A549 (cell line): ENCODE data around the gene DBF4B.

Source experiments
- JUN ChIP-seq, 2 experiments: fragments of >200 bp; sonication (Bioruptor Twin); formaldehyde crosslinking; IDR thresholded peaks; 2 replicates in 1 of 2; 3 replicates in 1 of 2; pipeline ENCODE4 v1.6.1; 2016 to 2017
- MAFK ChIP-seq: fragments of 450-650 bp; IDR thresholded peaks from 2 replicates; pipeline ENCODE4 v1.6.1; 2014; ENCODE audit not compliant: partially characterized antibody
- POLR2AphosphoS2 ChIP-seq: conservative IDR thresholded peaks from 2 replicates; pipeline ENCODE4 v1.6.1; 2012; ENCODE audit warnings: low read length, improper control_type of control experiment, inconsistent platforms

- TF ChIP-seq JUN (IDR thresholded peaks at IDR 0.05) (no peak), MAFK (no peak), POLR2AphosphoS2 (no peak)
These were observed 11.0 kb downstream of the DBF4B start for GRCh38 chr17:44719444-44719843.
